Measurements from ENCODE around the gene VASH2.

The VASH2 gene

GRCh38 chr1:212920896-212921295, 29.4 kb upstream of the VASH2 start:
- no peak for TF ChIP-seq SUZ12 (IDR thresholded peaks at IDR 0.05; ENCODE audit: extremely low read depth, insufficient read depth, insufficient read length)
- TF ChIP-seq ZNF274 (IDR thresholded peaks at IDR 0.05; ENCODE audit: low read depth, low read length) = no peak
- no peak for TF ChIP-seq YY1 (IDR thresholded peaks at IDR 0.05; ENCODE audit: insufficient read depth, insufficient read length)
- Histone ChIP-seq H3K36me3 (ENCODE audit: insufficient read depth, insufficient read length, low read length) (no peaks in the 10 kb centered on the region), H3K4me1 (ENCODE audit: insufficient read depth, insufficient read length) (peaks cover 5% of the 10 kb centered on the region), H3K27me3 (ENCODE audit: insufficient read depth, insufficient read length) (no peaks in the 10 kb centered on the region), H3K4me3 (ENCODE audit: insufficient read length, low read depth) (no peak overlapping the region), H3K9ac (ENCODE audit: insufficient read length, low read depth) (no peak overlapping the region), H3K9me3 (ENCODE audit: insufficient read depth, low read length) (no peaks in the 10 kb centered on the region; the same call in 1 of the 2 replicates)
- no peak for DNase-seq (ENCODE audit: low read depth, low spot score)

GRCh38 chr1:212922016-212922415, 28.3 kb upstream of the VASH2 start:
- H3K4me1 ChIP-seq (ENCODE audit: insufficient read depth, insufficient read length) = peaks cover under 1% of the 10 kb centered on the region
- no peak overlapping the region for H3K4me3 ChIP-seq (ENCODE audit: insufficient read length, low read depth)
- no peaks in the 10 kb centered on the region for H3K27me3 ChIP-seq (ENCODE audit: insufficient read depth, insufficient read length)
- H3K9me3 ChIP-seq (ENCODE audit: insufficient read depth, low read length) = no peaks in the 10 kb centered on the region; the same call in 1 of the 2 replicates
- no peak for DNase-seq (ENCODE audit: low read depth, low spot score)
- no peak for TF ChIP-seq ZNF274 (IDR thresholded peaks at IDR 0.05; ENCODE audit: low read depth, low read length)
- no peak for TF ChIP-seq SUZ12 (IDR thresholded peaks at IDR 0.05; ENCODE audit: extremely low read depth, insufficient read depth, insufficient read length)
- TF ChIP-seq YY1 (IDR thresholded peaks at IDR 0.05; ENCODE audit: insufficient read depth, insufficient read length) = no peak
- H3K9ac ChIP-seq (ENCODE audit: insufficient read length, low read depth) = no peak overlapping the region
- no peaks in the 10 kb centered on the region for H3K36me3 ChIP-seq (ENCODE audit: insufficient read depth, insufficient read length, low read length)

GRCh38 chr1:212926372-212926771, 24.0 kb upstream of the VASH2 start:
- Histone ChIP-seq H3K4me1 (ENCODE audit: insufficient read depth, insufficient read length) (peaks cover 15% of the 10 kb centered on the region), H3K27me3 (ENCODE audit: insufficient read depth, insufficient read length) (no peaks in the 10 kb centered on the region), H3K9me3 (ENCODE audit: insufficient read depth, low read length) (no peaks in the 10 kb centered on the region; the same call in 1 of the 2 replicates), H3K36me3 (ENCODE audit: insufficient read depth, insufficient read length, low read length) (no peaks in the 10 kb centered on the region), H3K9ac (ENCODE audit: insufficient read length, low read depth) (no peak overlapping the region), H3K4me3 (ENCODE audit: insufficient read length, low read depth) (no peak overlapping the region)
- no peak for DNase-seq (ENCODE audit: low read depth, low spot score)
- no peak for TF ChIP-seq SUZ12 (IDR thresholded peaks at IDR 0.05; ENCODE audit: extremely low read depth, insufficient read depth, insufficient read length)

DNA sequence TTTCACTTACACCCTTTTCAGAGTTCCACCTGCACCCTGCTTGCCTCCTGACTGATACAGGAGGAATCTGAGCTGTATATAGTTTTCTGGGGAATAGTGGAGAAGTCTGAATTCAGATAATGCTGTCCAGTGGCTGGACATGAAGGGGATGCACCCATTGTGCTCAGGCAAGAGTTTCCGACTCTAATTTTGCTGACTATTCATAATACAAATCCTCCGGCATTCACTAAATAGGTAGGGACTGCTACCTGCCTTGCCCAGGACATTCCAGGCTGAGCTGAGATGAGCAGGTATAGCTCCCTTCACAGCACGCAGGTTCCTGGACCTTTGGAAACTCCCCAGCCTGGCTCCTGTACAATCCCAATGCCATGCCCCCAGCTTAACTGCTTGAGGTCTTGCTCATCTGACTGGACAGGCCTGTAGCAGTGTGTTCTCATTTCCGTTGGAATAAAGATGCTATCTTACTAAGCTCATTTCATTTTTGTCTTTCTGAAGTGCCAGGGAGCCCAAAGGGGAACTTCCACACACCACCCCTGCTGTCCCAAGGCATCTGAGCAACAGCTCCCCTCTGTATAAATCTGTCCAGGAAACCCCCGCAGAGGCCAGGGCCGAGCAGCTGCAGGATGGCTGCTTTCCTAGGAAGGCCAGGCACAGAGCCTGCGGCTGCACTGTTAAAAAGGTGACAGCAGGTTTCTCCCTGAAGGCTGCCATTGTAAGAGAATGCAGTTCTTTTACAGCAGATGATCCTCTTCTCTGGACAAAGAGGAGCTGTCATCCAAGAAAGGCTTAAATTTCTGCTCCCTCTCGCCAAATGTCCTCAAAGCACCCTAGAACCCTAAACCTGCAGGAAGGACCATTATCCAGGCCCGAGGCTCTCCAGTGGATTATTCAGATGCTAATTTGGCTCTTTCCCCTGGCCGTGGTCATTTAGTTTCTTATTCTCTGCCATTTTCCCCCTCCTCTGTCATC, 21.7 kb upstream of the VASH2 start:
- H3K9ac ChIP-seq (ENCODE audit: insufficient read length, low read depth) = peak overlapping the region; percentile 86
- peaks cover 15% of the 10 kb centered on the region for H3K4me1 ChIP-seq (ENCODE audit: insufficient read depth, insufficient read length)
- no peaks in the 10 kb centered on the region for H3K36me3 ChIP-seq (ENCODE audit: insufficient read depth, insufficient read length, low read length)
- no peak overlapping the region for H3K4me3 ChIP-seq (ENCODE audit: insufficient read length, low read depth)
- no peaks in the 10 kb centered on the region for H3K9me3 ChIP-seq (ENCODE audit: insufficient read depth, low read length)
- H3K27me3 ChIP-seq (ENCODE audit: insufficient read depth, insufficient read length) = no peaks in the 10 kb centered on the region
- DNase-seq (ENCODE audit: low read depth, low spot score) = peak; percentile 94
- TF ChIP-seq YY1 (IDR thresholded peaks at IDR 0.05; ENCODE audit: insufficient read depth, insufficient read length) (peak; percentile 41), ZNF274 (IDR thresholded peaks at IDR 0.05; ENCODE audit: low read depth, low read length) (no peak), SUZ12 (IDR thresholded peaks at IDR 0.05; ENCODE audit: extremely low read depth, insufficient read depth, insufficient read length) (no peak)

DNA sequence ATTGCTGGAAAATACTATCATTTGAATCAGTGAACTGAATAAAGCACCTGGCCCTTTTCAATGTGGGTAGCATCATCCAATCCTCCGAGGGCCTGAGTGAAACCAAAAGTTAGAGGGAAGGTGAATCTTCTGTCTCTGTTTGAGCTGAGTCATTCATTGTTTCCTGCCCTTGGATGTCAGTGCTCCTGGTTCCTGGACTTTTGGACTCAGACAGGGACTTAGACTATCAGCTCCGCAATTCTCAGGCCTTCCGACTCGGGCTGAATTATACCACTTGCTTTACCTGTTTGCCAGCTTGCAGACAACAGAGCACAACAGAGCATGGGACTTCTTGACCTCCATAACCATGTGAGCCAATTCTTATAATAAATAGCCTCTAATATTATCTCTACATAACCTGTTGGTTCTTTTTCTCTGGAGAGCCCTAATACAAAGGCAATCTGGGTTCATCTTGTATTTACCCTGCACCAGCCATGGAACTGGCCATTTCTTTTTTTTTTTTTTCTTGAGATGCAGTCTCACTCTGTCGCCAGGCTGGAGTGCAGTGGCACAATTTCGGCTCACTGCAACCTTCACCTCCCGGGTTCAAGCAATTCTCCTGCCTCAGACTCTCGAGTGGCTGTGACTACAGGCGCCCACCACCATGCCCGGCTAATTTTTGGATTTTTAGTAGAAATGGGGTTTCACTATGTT, 19.2 kb upstream of the VASH2 start:
- DNase-seq (ENCODE audit: low read depth, low spot score) = no peak
- TF ChIP-seq YY1 (IDR thresholded peaks at IDR 0.05; ENCODE audit: insufficient read depth, insufficient read length) (no peak), SUZ12 (IDR thresholded peaks at IDR 0.05; ENCODE audit: extremely low read depth, insufficient read depth, insufficient read length) (no peak), ZNF274 (IDR thresholded peaks at IDR 0.05; ENCODE audit: low read depth, low read length) (no peak)
- Histone ChIP-seq H3K4me3 (ENCODE audit: insufficient read length, low read depth) (no peak overlapping the region), H3K36me3 (ENCODE audit: insufficient read depth, insufficient read length, low read length) (no peaks in the 10 kb centered on the region), H3K4me1 (ENCODE audit: insufficient read depth, insufficient read length) (peaks cover 15% of the 10 kb centered on the region), H3K9me3 (ENCODE audit: insufficient read depth, low read length) (no peaks in the 10 kb centered on the region), H3K27me3 (ENCODE audit: insufficient read depth, insufficient read length) (no peaks in the 10 kb centered on the region), H3K9ac (ENCODE audit: insufficient read length, low read depth) (no peak overlapping the region)

DNA sequence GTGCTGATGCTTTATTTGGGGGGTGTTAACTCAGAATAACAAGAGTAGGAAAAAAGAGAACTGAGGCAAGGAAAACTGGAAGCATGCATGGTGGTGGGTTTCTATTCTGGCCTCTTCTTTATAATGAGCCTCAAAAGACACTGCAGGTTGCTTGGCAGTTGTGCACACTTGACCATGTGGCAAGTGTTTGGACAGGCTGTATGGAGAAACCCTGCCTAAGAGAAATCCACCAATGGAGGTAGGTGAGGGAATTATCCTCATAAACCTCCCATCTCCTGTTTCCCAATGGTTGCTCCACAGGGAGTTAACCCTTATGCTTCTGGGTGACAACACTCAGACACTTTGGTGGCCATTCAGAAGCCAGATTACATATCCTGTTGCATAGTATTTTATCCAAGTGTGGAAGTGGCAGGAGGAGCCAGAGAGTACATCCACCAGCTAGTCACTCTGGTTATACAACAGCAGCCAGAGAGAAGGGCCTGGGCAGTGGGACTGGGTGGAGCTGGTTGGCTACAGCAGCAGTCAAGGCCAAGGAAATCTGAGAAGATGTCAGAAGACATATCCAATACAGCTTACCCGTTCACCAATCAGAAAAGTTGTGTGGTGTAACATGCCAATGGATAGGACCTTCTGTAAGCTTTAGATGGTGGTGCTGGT, 16.4 kb upstream of the VASH2 start:
- H3K9me3 ChIP-seq (ENCODE audit: insufficient read depth, low read length) = peaks cover 1% of the 10 kb centered on the region; the same call in 1 of the 2 replicates
- no peaks in the 10 kb centered on the region for H3K27me3 ChIP-seq (ENCODE audit: insufficient read depth, insufficient read length)
- no peak overlapping the region for H3K4me3 ChIP-seq (ENCODE audit: insufficient read length, low read depth)
- no peak for TF ChIP-seq ZNF274 (IDR thresholded peaks at IDR 0.05; ENCODE audit: low read depth, low read length)
- TF ChIP-seq SUZ12 (IDR thresholded peaks at IDR 0.05; ENCODE audit: extremely low read depth, insufficient read depth, insufficient read length) = no peak
- no peak for TF ChIP-seq YY1 (IDR thresholded peaks at IDR 0.05; ENCODE audit: insufficient read depth, insufficient read length)
- no peak overlapping the region for H3K9ac ChIP-seq (ENCODE audit: insufficient read length, low read depth)
- H3K36me3 ChIP-seq (ENCODE audit: insufficient read depth, insufficient read length, low read length) = no peaks in the 10 kb centered on the region
- DNase-seq (ENCODE audit: low read depth, low spot score) = no peak
- no peaks in the 10 kb centered on the region for H3K4me1 ChIP-seq (ENCODE audit: insufficient read depth, insufficient read length)
